ENCODE data around the gene CACNA1I. TPM values are rescaled to one million over a fixed set of nuclear protein-coding genes. Genes with fewer than 3 reads are reported as not detected.

The CACNA1I gene
- total and polyA plus RNA-seq, 2 of the 8 experiments (the other 6 are each of a cell fraction or from before 2014, with no cell fraction given) = 0.77 to 1.2 TPM

DNA sequence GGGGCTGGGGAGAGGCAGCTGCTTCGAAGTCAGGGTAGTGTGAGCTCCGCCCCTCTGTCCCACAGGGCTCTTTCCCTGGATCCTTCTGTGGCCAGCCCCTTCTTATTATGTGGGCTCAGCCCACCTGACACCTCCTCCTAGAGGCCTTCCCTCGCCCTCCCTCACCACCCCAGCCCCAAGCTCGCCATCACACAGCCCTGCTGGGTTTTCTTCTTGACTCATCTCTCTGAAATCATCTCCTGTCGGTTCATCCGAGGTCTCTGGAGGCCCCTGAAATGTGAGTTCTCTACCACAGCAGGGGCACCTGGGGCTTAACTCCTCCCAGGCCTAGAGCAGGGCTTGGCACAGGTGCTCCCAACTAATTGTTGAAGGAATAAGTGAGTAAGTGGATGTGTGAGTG, 65.2 kb downstream of the CACNA1I start:
- DNase-seq (ENCODE audit: low read depth in 1 of 2, low spot score in 2 of 2) = no peak
- POLR2A ChIA-PET (ENCODE audit: partially characterized antibody) = interaction anchor here (0.9 to 1.7 kb wide), 3 partner anchors 10 to 76 kb away, joined by 3 to 6 read pairs (median 4); no protein-coding TSS in a partner anchor
- Histone ChIP-seq H3K9me3 (ENCODE audit: insufficient read depth in 2 of 2, low read depth in 1 of 2, low read length in 1 of 2) (peaks cover 0 to 4% of the 10 kb centered on the region in 2 experiments; a peak in 1 of 4 replicates), H3K79me2 (ENCODE audit: control insufficient read depth in 1 of 2, insufficient read depth in 2 of 2, low read length in 2 of 2) (no peaks in the 10 kb centered on the region), H3K79me1 (ENCODE audit: low read depth, low read length) (no peaks in the 10 kb centered on the region), H2AFZ (ENCODE audit: low read length) (no peak overlapping the region), H3K23me2 (ENCODE audit: low read depth, low read length) (no peaks in the 10 kb centered on the region; the same call in 1 of the 2 replicates), H2BK20ac (ENCODE audit: low read length) (no peak overlapping the region), H3K9ac (replicated peaks in 1 of 4; ENCODE audit: extremely low read depth in 1 of 4, low read depth in 3 of 4, low read length in 3 of 4) (no peak overlapping the region), H2BK5ac (ENCODE audit: low read depth, low read length) (no peak overlapping the region), H3K36me3 (ENCODE audit: control insufficient read depth in 2 of 4, insufficient read depth in 4 of 4, low read length in 3 of 4) (no peaks in the 10 kb centered on the region), H3K4me2 (ENCODE audit: insufficient read depth in 1 of 2, low read depth in 2 of 2, low read length in 2 of 2) (no peak overlapping the region), H2BK120ac (replicated peaks; ENCODE audit: low read depth, low read length) (no peak overlapping the region), H3K14ac (ENCODE audit: insufficient read length) (no peak overlapping the region), H3K27ac (ENCODE audit: low read depth, low read length) (no peak overlapping the region), H2AK5ac (ENCODE audit: low read depth, low read length) (no peak overlapping the region), H3K27me3 (replicated peaks in 1 of 4; ENCODE audit: control insufficient read depth in 3 of 4, extremely low read depth in 1 of 4, insufficient read depth in 3 of 4, low read length in 3 of 4) (no peaks in the 10 kb centered on the region), H3K23ac (ENCODE audit: insufficient read length) (no peak overlapping the region), H3K56ac (replicated peaks; ENCODE audit: insufficient read length, low read depth, low read length) (no peak overlapping the region), H2BK15ac (ENCODE audit: low read length) (no peak overlapping the region), H2BK12ac (ENCODE audit: low read depth, low read length) (0 out of 2 replicates have a peak overlapping the region, but pooled peaks have one; percentile 7), H3K4me3 (ENCODE audit: extremely low read depth in 1 of 4, insufficient read depth in 2 of 4, low read depth in 3 of 4, low read length in 4 of 4) (no peak overlapping the region), H4K91ac (replicated peaks; ENCODE audit: insufficient read length, low read length) (no peak overlapping the region), H3K4ac (replicated peaks; ENCODE audit: insufficient read length, low read depth, low read length) (no peak overlapping the region), H3K18ac (ENCODE audit: extremely low read depth, low read length) (no peak overlapping the region; the same call in 1 of the 2 replicates), H4K5ac (ENCODE audit: insufficient read length, low read depth, low read length) (no peak overlapping the region), H4K20me1 (replicated peaks in 1 of 2; ENCODE audit: control insufficient read depth in 1 of 2, insufficient read depth in 2 of 2, low read length in 2 of 2) (no peaks in the 10 kb centered on the region), H3K4me1 (replicated peaks in 1 of 4; ENCODE audit: control insufficient read depth in 3 of 4, insufficient read depth in 4 of 4, low read length in 3 of 4) (peaks cover 0 to 12% (median 3%) of the 10 kb centered on the region in 4 experiments; a peak in 5 of 7 replicates), H4K8ac (ENCODE audit: extremely low read depth, insufficient read depth, low read length) (peak overlapping the region; percentile 29; the same call in 1 of the 2 replicates)
- 55% methylated on average over 3 of the region's 6 CpGs; no CpG with 5 or more reads in 1 of the 2 experiments for WGBS, 2 experiments (ENCODE audit: extremely low coverage in 1 of 2, insufficient coverage in 1 of 2, insufficient read length in 1 of 2, insufficient replicate concordance in 2 of 2, low coverage in 1 of 2, low lambda C conversion rate in 2 of 2, missing lambda C conversion rate in 1 of 2)
- TF ChIP-seq SIN3A (conservative IDR thresholded peaks at IDR 0.05 in 1 of 2, IDR thresholded peaks at IDR 0.05 in 1 of 2; ENCODE audit: low read depth in 1 of 2, low read length in 2 of 2) (no peak), TAF1 (IDR thresholded peaks at IDR 0.05; ENCODE audit: low read depth, low read length) (no peak), CREB1 (IDR thresholded peaks at IDR 0.05) (no peak), HDAC2 (IDR thresholded peaks at IDR 0.05; ENCODE audit: borderline replicate concordance in 1 of 2, low read depth in 2 of 2, low read length in 2 of 2) (no peak)
- FAIRE-seq = no peak
- CTCF ChIA-PET (ENCODE audit: partially characterized antibody) = interaction anchor here (0.6 to 1.0 kb wide), 4 partner anchors 8 to 975 kb away, joined by 3 read pairs; no protein-coding TSS in a partner anchor
